GM12878 (cell line): Measurements from ENCODE around the gene NPTX1. TPM values are rescaled to one million over a fixed set of nuclear protein-coding genes. Genes with fewer than 3 reads are reported as not detected.

Experiments used
- ATAC-seq: fragments of 200-7000 bp; cut with Tn5 transposase; 3 replicates; pipeline ENCODE4 v1.9.1; 2020; ENCODE audit warnings: mild to moderate bottlenecking, moderate library complexity
- BruUV-seq: library from RNA; stranded (reverse); fragments of 400-500 nt; replicated peaks from 2 replicates; lab custom pipeline; 2021; lab: Mats Ljungman, UMichigan
- CTCF ChIA-PET: fragments of 300-600 bp; sonication (Branson Sonifier 250); formaldehyde crosslinking; extraction: SDS; loops from one replicate; lab custom pipeline; 2021; ENCODE audit warnings: inconsistent platforms; lab: Yijun Ruan, JAX
- POLR2A ChIA-PET: fragments of 350-600 bp; formaldehyde crosslinking; extraction: SDS; loops from one replicate; lab custom pipeline; 2021; ENCODE audit warnings: inconsistent platforms; lab: Charles Lee
- RAD21 ChIA-PET: fragments of 300-600 bp; sonication (Branson Sonifier 250); formaldehyde crosslinking; loops from one replicate; lab custom pipeline; 2023; ENCODE audit warnings: antibody characterized with exemption; ENCODE audit not compliant: unreplicated experiment; lab: Charles Lee
- SMC1A ChIA-PET: fragments of 300-600 bp; sonication (Branson Sonifier 250); formaldehyde crosslinking; loops from one replicate; lab custom pipeline; 2023; ENCODE audit not compliant: unreplicated experiment, uncharacterized antibody; lab: Charles Lee
- DNase-seq: peaks from one replicate; pipeline ENCODE4 v3.0.0-alpha.2; 2011; ENCODE audit warnings: low read depth, low spot score
- FAIRE-seq: peaks from 3 replicates; lab custom pipeline; 2011; peaks lifted over from hg19 to GRCh38; lab: Jason Lieb, UNC
- H2AFZ ChIP-seq: 2 replicates; pipeline ENCODE4 v1.6.0; 2011; ENCODE audit warnings: low read depth, low read length, control low read depth; ENCODE audit not compliant: control insufficient read depth
- H3K27ac ChIP-seq: 2 replicates; pipeline ENCODE4 v1.5.1; 2011; ENCODE audit warnings: control low read depth; ENCODE audit not compliant: control insufficient read depth, insufficient read depth
- H3K27me3 ChIP-seq, 2 experiments: replicated peaks in 1 of 2; 2 replicates each; pipeline versions ENCODE4 v1.6.0 to v1.6.1; 2011; ENCODE audit warnings: low read length in 1 of 2; ENCODE audit not compliant: control insufficient read depth in 2 of 2, insufficient read depth in 2 of 2
- H3K36me3 ChIP-seq, 2 experiments: 2 replicates each; pipeline ENCODE4 v1.5.1; 2011; ENCODE audit warnings: low read length in 1 of 2; ENCODE audit not compliant: control insufficient read depth in 2 of 2, insufficient read depth in 2 of 2
- H3K4me1 ChIP-seq: 2 replicates; pipeline ENCODE4 v1.6.1; 2011; ENCODE audit warnings: mild to moderate bottlenecking, low read length, moderate library complexity, mixed read lengths; ENCODE audit not compliant: control insufficient read depth, insufficient read depth
- H3K4me2 ChIP-seq: 2 replicates; pipeline ENCODE4 v1.6.0; 2011; ENCODE audit warnings: control low read depth; ENCODE audit not compliant: control insufficient read depth, insufficient read depth
- H3K4me3 ChIP-seq: fragments of 200-600 bp; sonication (generic); 2 replicates; pipeline ENCODE4 v1.5.1; 2016
- H3K79me2 ChIP-seq: 2 replicates; pipeline ENCODE4 v1.6.0; 2011; ENCODE audit warnings: low read length; ENCODE audit not compliant: control insufficient read depth, insufficient read depth
- H3K9ac ChIP-seq: 2 replicates; pipeline ENCODE4 v1.8.0; 2011; ENCODE audit warnings: low read length, control low read depth, mixed read lengths; ENCODE audit not compliant: control insufficient read depth, insufficient read depth
- H3K9me3 ChIP-seq: replicated peaks from 3 replicates; pipeline ENCODE4 v1.5.1; 2011; ENCODE audit warnings: mild to moderate bottlenecking, low read length; ENCODE audit not compliant: control insufficient read depth, insufficient read depth
- H4K20me1 ChIP-seq: 2 replicates; pipeline ENCODE4 v1.6.0; 2011; ENCODE audit not compliant: control insufficient read depth, insufficient read depth
- ATF7 ChIP-seq: fragments of 450-650 bp; IDR thresholded peaks from 2 replicates; pipeline ENCODE4 v1.6.1; 2016; ENCODE audit warnings: low read depth, mild to moderate bottlenecking
- CBX3 ChIP-seq: fragments of 200-600 bp; sonication (generic); IDR thresholded peaks from 2 replicates; pipeline ENCODE4 v1.6.1; 2016; ENCODE audit warnings: low read depth, borderline replicate concordance
- ESRRA ChIP-seq: IDR thresholded peaks from 2 replicates; pipeline ENCODE4 v1.6.1; 2012; ENCODE audit warnings: mild to moderate bottlenecking, low read length, improper control_type of control experiment
- IKZF2 ChIP-seq, 2 experiments: fragments of 450-650 bp; IDR thresholded peaks; 2 replicates each; pipeline ENCODE4 v1.6.1; 2017; ENCODE audit warnings: mild to moderate bottlenecking in 2 of 2, moderate library complexity in 2 of 2
- JUNB ChIP-seq: IDR thresholded peaks from 2 replicates; pipeline ENCODE4 v1.6.1; 2016; ENCODE audit warnings: antibody characterized with exemption, mild to moderate bottlenecking
- MTA2 ChIP-seq: fragments of 450-650 bp; IDR thresholded peaks from 2 replicates; pipeline ENCODE4 v1.6.1; 2016; ENCODE audit warnings: low read depth, mild to moderate bottlenecking, moderate library complexity
- NBN ChIP-seq: fragments of 450-650 bp; IDR thresholded peaks from 2 replicates; pipeline ENCODE4 v1.6.1; 2016
- NRF1 ChIP-seq: conservative IDR thresholded peaks from 2 replicates; pipeline ENCODE4 v1.6.1; 2011; ENCODE audit warnings: mild to moderate bottlenecking, low read depth, low read length, improper control_type of control experiment
- POLR2AphosphoS2 ChIP-seq: IDR thresholded peaks from 2 replicates; pipeline ENCODE4 v1.6.1; 2011; ENCODE audit warnings: low read depth, mild to moderate bottlenecking, low read length, improper control_type of control experiment, moderate library complexity
- SREBF2 ChIP-seq: IDR thresholded peaks from 2 replicates; pipeline ENCODE4 v1.6.1; 2012; ENCODE audit warnings: mild to moderate bottlenecking, low read length
- TCF7 ChIP-seq: IDR thresholded peaks from 2 replicates; pipeline ENCODE4 v1.6.1; 2014; ENCODE audit warnings: antibody characterized with exemption, borderline replicate concordance
- YY1 ChIP-seq: IDR thresholded peaks from 2 replicates; pipeline ENCODE4 v1.6.1; 2011; ENCODE audit warnings: low read depth, mild to moderate bottlenecking, low read length
- ZNF217 ChIP-seq: fragments of 450-650 bp; IDR thresholded peaks from 2 replicates; pipeline ENCODE4 v1.6.1; 2017; ENCODE audit warnings: antibody characterized with exemption, mild to moderate bottlenecking
- ZNF274 ChIP-seq: IDR thresholded peaks from one replicate; pipeline ENCODE4 v1.8.0; 2011; ENCODE audit not compliant: insufficient read length, insufficient read depth
- ZNF384 ChIP-seq: IDR thresholded peaks from 2 replicates; pipeline ENCODE4 v1.6.1; 2012; ENCODE audit warnings: low read depth, mild to moderate bottlenecking, low read length, improper control_type of control experiment, borderline replicate concordance
- ZNF687 ChIP-seq: fragments of 450-650 bp; IDR thresholded peaks from 2 replicates; pipeline ENCODE4 v1.6.1; 2017; ENCODE audit warnings: mild to moderate bottlenecking, moderate library complexity
- whole genome bisulfite sequencing: methylation state at CpG from one replicate; pipeline ENCODE4 v1.1.6; 2016; ENCODE audit warnings: low lambda C conversion rate; ENCODE audit not compliant: insufficient replicate concordance, insufficient coverage; ENCODE audit errors: missing lambda C conversion rate; 5-methylcytosine and 5-hydroxymethylcytosine counted together
- in situ Hi-C: fragments of 300-500 bp; cut with MboI; formaldehyde crosslinking; loops from 9 replicates; pipeline ENCODE4 v1.14.3; 2018; ENCODE audit warnings: mixed read lengths
- intact Hi-C: fragments of 100-400 bp; cut with micrococcal nuclease; formaldehyde crosslinking; loops from one replicate; pipeline ENCODE4 v1.14.2; 2022; ENCODE audit not compliant: unreplicated experiment
- polyA plus RNA-seq, 11 experiments: library from polyadenylated mRNA; depleted of rRNA in 4 of 11; unstranded in 6 of 11; stranded (reverse) in 5 of 11; fragments of >200 nt; fragmentation: Nextera tagmentation in 4 of 11; fragmentation: Illumina TruSeq in 1 of 11; extraction: Ambion mirVana in 4 of 11; extraction: Trizol in 1 of 11; gene quantifications; 1 replicate in 1 of 11; 2 replicates in 10 of 11; pipeline versions ENCODE4 v1.2.1 to v1.2.3, GENCODE V29; 2011 to 2016; ENCODE audit warnings: inconsistent platforms in 2 of 11, missing spikeins in 2 of 11, low read depth in 1 of 11
- total RNA-seq, 4 experiments: library from RNA; depleted of rRNA in 3 of 4; stranded (reverse); fragments of >200 nt in 3 of 4; fragmentation: Illumina TruSeq in 1 of 4; extraction: Trizol in 1 of 4; gene quantifications; 2 replicates each; pipeline versions ENCODE4 v1.2.1 to v1.2.3, GENCODE V29; 2013 to 2021

Gene NPTX1
- total and polyA plus RNA-seq, 10 of the 15 experiments (the other 5 are each of a cell fraction or from before 2014, with no cell fraction given): not detected

GRCh38 chr17:80443916-80444643, 32.3 kb downstream of the NPTX1 start:
- POLR2A ChIA-PET: no interaction called here
- Histone ChIP-seq H3K4me2 (no peak overlapping the region), H2AFZ (no peak overlapping the region), H3K4me3 (no peak overlapping the region), H3K9ac (no peak overlapping the region), H3K4me1 (no peaks in the 10 kb centered on the region), H3K27me3 (no peaks in the 10 kb centered on the region; a peak in 1 of 4 replicates), H3K27ac (no peak overlapping the region), H4K20me1 (no peaks in the 10 kb centered on the region), H3K79me2 (no peaks in the 10 kb centered on the region), H3K9me3 (no peaks in the 10 kb centered on the region), H3K36me3 (no peaks in the 10 kb centered on the region)
- intact Hi-C loops: no loop called here
- TF ChIP-seq TCF7: no peak
- TF ChIP-seq ZNF274: no peak
- TF ChIP-seq ESRRA: no peak
- no peak for TF ChIP-seq JUNB
- TF ChIP-seq ZNF687: no peak
- TF ChIP-seq NBN: no peak
- no peak for TF ChIP-seq POLR2AphosphoS2
- no peak for TF ChIP-seq ZNF217
- no peak for TF ChIP-seq CBX3
- no peak for TF ChIP-seq SREBF2
- TF ChIP-seq ZNF384: no peak
- no peak for TF ChIP-seq MTA2
- TF ChIP-seq ATF7: no peak
- no peak for TF ChIP-seq IKZF2 (IDR thresholded peaks at IDR 0.05)
- TF ChIP-seq YY1: no peak
- TF ChIP-seq NRF1: no peak
- no peak for DNase-seq
- CTCF ChIA-PET: no interaction called here
- no TSS peak for BruUV-seq
- SMC1A ChIA-PET: no interaction called here
- in situ Hi-C loops: no loop called here
- no peak for FAIRE-seq
- WGBS: 37% methylated on average over 29 of the region's 31 CpGs
- RAD21 ChIA-PET: no interaction called here
- no peak for ATAC-seq
